HepG2 (cell line): ENCODE data around the gene MYLK. TPM values are rescaled to one million over a fixed set of nuclear protein-coding genes. Genes with fewer than 3 reads are reported as not detected.

Source experiments
- ATAC-seq: fragments of 200-7000 bp; cut with Tn5 transposase; 3 replicates; pipeline ENCODE4 v1.9.1; 2020; ENCODE audit warnings: mild to moderate bottlenecking, moderate library complexity
- BruUV-seq: library from RNA; stranded (reverse); fragments of 400-500 nt; replicated peaks from 2 replicates; lab custom pipeline; 2021; lab: Mats Ljungman, UMichigan
- CTCF ChIA-PET: fragments of 300-600 bp; formaldehyde crosslinking; extraction: SDS; loops from one replicate; lab custom pipeline; 2021; ENCODE audit warnings: low total read pairs, inconsistent platforms, low intra/inter-chr PET ratio; lab: Yijun Ruan, JAX
- POLR2A ChIA-PET: fragments of 350-600 bp; sonication (Branson Sonifier 250); formaldehyde crosslinking; loops from one replicate; lab custom pipeline; 2020; ENCODE audit warnings: antibody characterized with exemption, inconsistent platforms; lab: Yijun Ruan, JAX
- DNase-seq: peaks from one replicate; pipeline ENCODE4 v3.0.0-alpha.2; 2015; ENCODE audit warnings: low spot score
- FAIRE-seq: peaks from 3 replicates; lab custom pipeline; 2011; peaks lifted over from hg19 to GRCh38; lab: Jason Lieb, UNC
- H2AFZ ChIP-seq: one replicate; pipeline ENCODE4 v1.6.1; 2011; ENCODE audit warnings: low read length, inconsistent platforms
- H3K27ac ChIP-seq: fragments of 300-600 bp; 3 replicates; pipeline ENCODE4 v1.8.0; 2011; ENCODE audit warnings: mixed run types, mild to moderate bottlenecking, mixed read lengths, low read length, inconsistent platforms; ENCODE audit not compliant: insufficient read depth; ENCODE audit errors: extremely low read length
- H3K27me3 ChIP-seq, 2 experiments: fragments of 200-600 bp in 1 of 2; 2 replicates in 1 of 2; 3 replicates in 1 of 2; pipeline versions ENCODE4 v1.6.0 to v1.8.0; 2011; ENCODE audit warnings: low read length in 2 of 2, mild to moderate bottlenecking in 2 of 2, moderate library complexity in 2 of 2, inconsistent platforms in 1 of 2; ENCODE audit not compliant: insufficient read depth in 2 of 2, control insufficient read depth in 1 of 2
- H3K36me3 ChIP-seq, 2 experiments: fragments of 200-600 bp in 1 of 2; replicated peaks in 1 of 2; 2 replicates in 1 of 2; 3 replicates in 1 of 2; pipeline versions ENCODE4 v1.5.1 to v1.8.0; 2011; ENCODE audit warnings: low read length in 2 of 2, inconsistent platforms in 1 of 2; ENCODE audit not compliant: insufficient read depth in 2 of 2, control insufficient read depth in 1 of 2
- H3K4me1 ChIP-seq: 2 replicates; pipeline ENCODE4 v1.5.1; 2012; ENCODE audit warnings: low read length, inconsistent platforms; ENCODE audit not compliant: insufficient read depth
- H3K4me2 ChIP-seq: 2 replicates; pipeline ENCODE4 v1.6.0; 2011; ENCODE audit warnings: low read depth, low read length, inconsistent platforms
- H3K4me3 ChIP-seq, 3 experiments: fragments of 200-600 bp in 1 of 3; sonication (generic), shearing (Covaris generic) in 1 of 3; replicated peaks in 1 of 3; 2 replicates each; pipeline ENCODE4 v1.5.1; 2011 to 2016; ENCODE audit warnings: low read length in 3 of 3, inconsistent platforms in 2 of 3, low read depth in 2 of 3, mild to moderate bottlenecking in 2 of 3, control low read depth in 1 of 3, mixed read lengths in 1 of 3; ENCODE audit not compliant: insufficient read depth in 1 of 3
- H3K79me2 ChIP-seq: one replicate; pipeline ENCODE4 v1.6.1; 2011; ENCODE audit warnings: low read length, inconsistent platforms; ENCODE audit not compliant: insufficient read depth
- H3K9ac ChIP-seq: 2 replicates; pipeline ENCODE4 v1.6.0; 2011; ENCODE audit warnings: mild to moderate bottlenecking, low read depth, low read length, inconsistent platforms; ENCODE audit not compliant: insufficient read depth
- H3K9me3 ChIP-seq: 2 replicates; pipeline ENCODE4 v1.5.1; 2012; ENCODE audit warnings: mild to moderate bottlenecking, low read length
- H4K20me1 ChIP-seq: 2 replicates; pipeline ENCODE4 v1.6.0; 2011; ENCODE audit warnings: inconsistent platforms, mild to moderate bottlenecking, low read length, moderate library complexity; ENCODE audit not compliant: insufficient read depth
- FOSL2 ChIP-seq: sonication (generic); formaldehyde crosslinking; IDR thresholded peaks from 2 replicates; pipeline ENCODE4 v1.4.0; 2020; ENCODE audit warnings: missing genetic modification reagents
- FOXA1 ChIP-seq, 2 experiments: fragments of 450-650 bp in 1 of 2; sonication (generic) in 1 of 2; formaldehyde crosslinking in 1 of 2; IDR thresholded peaks; 2 replicates each; pipeline versions ENCODE4 v1.4.0 to v1.6.1; 2016 to 2020; ENCODE audit warnings: missing genetic modification reagents in 1 of 2
- FOXA3 ChIP-seq: IDR thresholded peaks from 2 replicates; pipeline ENCODE4 v1.6.1; 2016; ENCODE audit warnings: missing genetic modification reagents, missing compliant biosample characterization
- KDM6A ChIP-seq: IDR thresholded peaks from 2 replicates; pipeline ENCODE4 v1.6.1; 2016; ENCODE audit warnings: low read depth
- MTA1 ChIP-seq: sonication (generic); formaldehyde crosslinking; IDR thresholded peaks from 2 replicates; pipeline ENCODE4 v1.4.0; 2020; ENCODE audit warnings: missing genetic modification reagents, mild to moderate bottlenecking, borderline replicate concordance
- MXI1 ChIP-seq: IDR thresholded peaks from 3 replicates; pipeline ENCODE4 v1.6.1; 2012; ENCODE audit warnings: low read depth, low read length, inconsistent platforms, borderline replicate concordance
- RARA ChIP-seq: IDR thresholded peaks from 2 replicates; pipeline ENCODE4 v1.6.1; 2016; ENCODE audit warnings: missing genetic modification reagents, missing compliant biosample characterization
- SALL2 ChIP-seq: sonication (generic); formaldehyde crosslinking; IDR thresholded peaks from 2 replicates; pipeline ENCODE4 v1.8.1; 2023; ENCODE audit warnings: mild to moderate bottlenecking, missing genetic modification reagents, inconsistent platforms
- SAP130 ChIP-seq: IDR thresholded peaks from 2 replicates; pipeline ENCODE4 v1.6.1; 2016; ENCODE audit warnings: low read depth
- SOX5 ChIP-seq: IDR thresholded peaks from 2 replicates; pipeline ENCODE4 v1.6.1; 2016; ENCODE audit warnings: borderline replicate concordance
- TFE3 ChIP-seq: IDR thresholded peaks from 2 replicates; pipeline ENCODE4 v1.6.1; 2016
- TMF1 ChIP-seq: sonication (generic); formaldehyde crosslinking; IDR thresholded peaks from 2 replicates; pipeline ENCODE4 v1.8.1; 2022; ENCODE audit warnings: low read depth, missing genetic modification reagents
- ZNF567 ChIP-seq: sonication (generic); formaldehyde crosslinking; IDR thresholded peaks from 2 replicates; pipeline ENCODE4 v1.8.1; 2023; ENCODE audit warnings: mild to moderate bottlenecking, missing genetic modification reagents, borderline replicate concordance
- WGBS: methylation state at CpG from one replicate; pipeline ENCODE4 v1.1.6; 2017; ENCODE audit warnings: low lambda C conversion rate; 5-methylcytosine and 5-hydroxymethylcytosine counted together
- in situ Hi-C: cut with HindIII; loops from 2 replicates; pipeline ENCODE4 v1.10.0; 2017; ENCODE audit warnings: low pct_unique_long_range_greater_than_20kb; ENCODE audit not compliant: extremely low pct_ligation_motif_present
- intact Hi-C: fragments of 100-400 bp; cut with micrococcal nuclease; formaldehyde crosslinking; loops from one replicate; pipeline ENCODE4 v1.10.0; 2022; ENCODE audit not compliant: unreplicated experiment
- polyA plus RNA-seq, 8 experiments: library from polyadenylated mRNA; depleted of rRNA in 3 of 8; stranded (reverse) in 7 of 8; unstranded in 1 of 8; fragments of >200 nt; fragmentation: Illumina TruSeq in 4 of 8; extraction: Trizol in 4 of 8; gene quantifications; 2 replicates each; pipeline versions ENCODE4 v1.2.1 to v1.2.3, GENCODE V29; 2011 to 2016; ENCODE audit warnings: low read depth in 4 of 8, missing spikeins in 1 of 8, mixed read lengths in 1 of 8; ENCODE audit not compliant: insufficient read depth in 1 of 8
- total RNA-seq, 5 experiments: library from RNA; depleted of rRNA; stranded (reverse); fragments of >200 nt; fragmentation: Illumina TruSeq; extraction: Trizol; gene quantifications; 2 replicates each; pipeline ENCODE4 v1.2.3, GENCODE V29; 2016; ENCODE audit warnings: low read depth in 1 of 5
- TF ChIP-seq, protein P1 (sequence below): IDR thresholded peaks from 2 replicates; pipeline ENCODE4 v1.4.0; 2020; ENCODE audit warnings: mild to moderate bottlenecking, missing genetic modification reagents
- TF ChIP-seq, protein P2 (sequence below): sonication (generic); IDR thresholded peaks from 2 replicates; pipeline ENCODE4 v1.6.1; 2016; ENCODE audit warnings: low read depth, borderline replicate concordance

MYLK gene
- total and polyA plus RNA-seq, 2 of the 13 experiments (the other 11 are each of a cell fraction or from before 2014, with no cell fraction given) = 10.6 to 34.9 TPM

DNA sequence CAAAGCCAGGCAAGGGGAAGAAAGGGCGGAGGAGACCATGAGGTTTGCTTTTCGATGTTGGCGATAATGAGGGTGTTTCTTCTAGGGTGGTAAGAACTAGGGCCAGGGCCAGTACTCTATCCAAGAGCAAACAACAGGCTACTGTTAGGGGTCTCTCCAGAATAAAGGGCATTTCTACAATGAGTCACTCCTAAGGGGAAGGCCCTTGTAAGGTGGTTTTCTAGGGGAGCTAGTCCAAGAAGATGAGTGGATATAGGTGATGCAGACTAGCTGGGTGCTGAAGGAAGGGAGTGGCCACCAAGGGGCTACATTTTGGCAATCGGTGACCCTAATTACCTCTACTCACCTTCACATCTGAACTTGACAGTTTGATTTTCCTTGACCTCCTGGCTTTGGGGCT lies 150.8 kb downstream of the MYLK start (continued):
- TF ChIP-seq KDM6A (CRISPR knock-in tag) = no peak
- TF ChIP-seq, all 625 proteins: peak for 0

DNA sequence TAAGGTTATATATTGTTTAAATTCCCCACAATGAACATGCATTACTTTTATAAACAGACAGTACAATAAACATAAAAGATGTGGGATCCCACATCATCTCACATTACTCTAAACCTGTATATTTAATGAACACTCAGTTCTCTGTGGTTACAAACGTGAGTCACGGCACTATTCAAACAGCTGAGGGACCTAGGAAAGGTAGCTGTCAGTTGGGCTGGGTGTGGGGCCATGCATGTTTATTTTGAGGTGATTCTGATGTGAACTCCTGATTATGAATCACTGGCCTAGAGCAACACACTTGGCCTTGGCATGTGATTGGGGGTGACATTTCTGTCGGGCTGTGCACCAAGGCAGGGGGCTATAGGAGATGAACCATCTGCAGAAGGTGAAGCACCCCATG lies 151.7 kb downstream of the MYLK start:
- Histone ChIP-seq H3K27me3 (no peaks in the 10 kb centered on the region), H3K79me2 (no peaks in the 10 kb centered on the region), H3K27ac (no peak overlapping the region), H3K36me3 (peaks cover 5 to 37% of the 10 kb centered on the region in 2 experiments; a peak in 4 of 5 replicates), H3K9ac (no peak overlapping the region), H4K20me1 (no peaks in the 10 kb centered on the region), H3K4me3 (no peak overlapping the region), H2AFZ (no peak overlapping the region), H3K9me3 (no peaks in the 10 kb centered on the region), H3K4me1 (peaks cover 13% of the 10 kb centered on the region), H3K4me2 (no peak overlapping the region)
- TF ChIP-seq ZNF567 (no peak), TMF1 (CRISPR knock-in tag) (no peak), SALL2 (no peak), FOXA1 (IDR thresholded peaks at IDR 0.05) (no peak), FOXA1 (CRISPR knock-in tag; IDR thresholded peaks at IDR 0.05) (0 out of 2 replicates have a peak, but pooled peaks have one; percentile 21), FOXA3 (CRISPR knock-in tag) (peak; percentile 35; the same call in 1 of the 2 replicates), TFE3 (CRISPR knock-in tag) (peak; percentile 70; the same call in 1 of the 2 replicates), FOSL2 (CRISPR knock-in tag) (peak; percentile 89), MXI1 (peak; percentile 18; the same call in 1 of the 3 replicates), RARA (CRISPR knock-in tag) (peak; percentile 20; the same call in 1 of the 2 replicates), MTA1 (no peak), SOX5 (CRISPR knock-in tag) (no peak), SAP130 (peak; percentile 45; the same call in 1 of the 2 replicates)
- TF ChIP-seq, protein P1, sequence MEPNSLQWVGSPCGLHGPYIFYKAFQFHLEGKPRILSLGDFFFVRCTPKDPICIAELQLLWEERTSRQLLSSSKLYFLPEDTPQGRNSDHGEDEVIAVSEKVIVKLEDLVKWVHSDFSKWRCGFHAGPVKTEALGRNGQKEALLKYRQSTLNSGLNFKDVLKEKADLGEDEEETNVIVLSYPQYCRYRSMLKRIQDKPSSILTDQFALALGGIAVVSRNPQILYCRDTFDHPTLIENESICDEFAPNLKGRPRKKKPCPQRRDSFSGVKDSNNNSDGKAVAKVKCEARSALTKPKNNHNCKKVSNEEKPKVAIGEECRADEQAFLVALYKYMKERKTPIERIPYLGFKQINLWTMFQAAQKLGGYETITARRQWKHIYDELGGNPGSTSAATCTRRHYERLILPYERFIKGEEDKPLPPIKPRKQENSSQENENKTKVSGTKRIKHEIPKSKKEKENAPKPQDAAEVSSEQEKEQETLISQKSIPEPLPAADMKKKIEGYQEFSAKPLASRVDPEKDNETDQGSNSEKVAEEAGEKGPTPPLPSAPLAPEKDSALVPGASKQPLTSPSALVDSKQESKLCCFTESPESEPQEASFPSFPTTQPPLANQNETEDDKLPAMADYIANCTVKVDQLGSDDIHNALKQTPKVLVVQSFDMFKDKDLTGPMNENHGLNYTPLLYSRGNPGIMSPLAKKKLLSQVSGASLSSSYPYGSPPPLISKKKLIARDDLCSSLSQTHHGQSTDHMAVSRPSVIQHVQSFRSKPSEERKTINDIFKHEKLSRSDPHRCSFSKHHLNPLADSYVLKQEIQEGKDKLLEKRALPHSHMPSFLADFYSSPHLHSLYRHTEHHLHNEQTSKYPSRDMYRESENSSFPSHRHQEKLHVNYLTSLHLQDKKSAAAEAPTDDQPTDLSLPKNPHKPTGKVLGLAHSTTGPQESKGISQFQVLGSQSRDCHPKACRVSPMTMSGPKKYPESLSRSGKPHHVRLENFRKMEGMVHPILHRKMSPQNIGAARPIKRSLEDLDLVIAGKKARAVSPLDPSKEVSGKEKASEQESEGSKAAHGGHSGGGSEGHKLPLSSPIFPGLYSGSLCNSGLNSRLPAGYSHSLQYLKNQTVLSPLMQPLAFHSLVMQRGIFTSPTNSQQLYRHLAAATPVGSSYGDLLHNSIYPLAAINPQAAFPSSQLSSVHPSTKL = 0 out of 2 replicates have a peak, but pooled peaks have one; percentile 21
- TF ChIP-seq, protein P2, sequence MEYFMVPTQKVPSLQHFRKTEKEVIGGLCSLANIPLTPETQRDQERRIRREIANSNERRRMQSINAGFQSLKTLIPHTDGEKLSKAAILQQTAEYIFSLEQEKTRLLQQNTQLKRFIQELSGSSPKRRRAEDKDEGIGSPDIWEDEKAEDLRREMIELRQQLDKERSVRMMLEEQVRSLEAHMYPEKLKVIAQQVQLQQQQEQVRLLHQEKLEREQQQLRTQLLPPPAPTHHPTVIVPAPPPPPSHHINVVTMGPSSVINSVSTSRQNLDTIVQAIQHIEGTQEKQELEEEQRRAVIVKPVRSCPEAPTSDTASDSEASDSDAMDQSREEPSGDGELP = peak; percentile 30; the same call in 1 of the 2 replicates
- POLR2A ChIA-PET = no interaction called here
- BruUV-seq = no TSS peak
- CTCF ChIA-PET = no interaction called here
- ATAC-seq (peak; percentile 57), DNase-seq (peak; percentile 68), FAIRE-seq (no peak)
- WGBS = 65% methylated on average over 3 of the region's 3 CpGs
- in situ Hi-C loops = no loop called here
- intact Hi-C loops = no loop called here
